DMS153 treated with DMSO at 0.1 percent for 48 hours (cell line): ENCODE results near the gene LINC01488.

Experiments
- DNase-seq: peaks from one replicate; lab custom pipeline; 2025; ENCODE audit not compliant: unreplicated experiment; lab: John Stamatoyannopoulos, UW

Gene LINC01488

GRCh38 chr11:69476509-69476961 is 4.9 kb upstream of the LINC01488 start:
- DNase-seq = no peak

- DNase-seq = no peak
These were observed 4.4 kb upstream of the LINC01488 start for GRCh38 chr11:69477086-69477485.

- no peak for DNase-seq
These were observed 1.7 kb upstream of the LINC01488 start for GRCh38 chr11:69479591-69480271.

- no peak for DNase-seq
These were observed 693 bp upstream of the LINC01488 start for GRCh38 chr11:69480547-69481392.

- no peak for DNase-seq
These were observed 859 bp downstream of the LINC01488 start for GRCh38 chr11:69482322-69482721.

GRCh38 chr11:69483170-69483569 is 1.7 kb downstream of the LINC01488 start:
- no peak for DNase-seq

- no peak for DNase-seq
These were observed 2.4 kb downstream of the LINC01488 start for GRCh38 chr11:69483691-69484426.

- DNase-seq = no peak
These were observed 3.2 kb downstream of the LINC01488 start for GRCh38 chr11:69484427-69485259.

GRCh38 chr11:69485337-69486041 is 4.0 kb downstream of the LINC01488 start:
- no peak for DNase-seq

- no peak for DNase-seq
These were observed 4.8 kb downstream of the LINC01488 start for GRCh38 chr11:69486056-69486772.

GRCh38 chr11:69486773-69487291 is 5.4 kb downstream of the LINC01488 start:
- no peak for DNase-seq

- no peak for DNase-seq
These were observed 5.9 kb downstream of the LINC01488 start for GRCh38 chr11:69487391-69487790.

GRCh38 chr11:69487849-69488542 is 6.5 kb downstream of the LINC01488 start:
- DNase-seq = no peak

GRCh38 chr11:69488543-69488940 is 7.1 kb downstream of the LINC01488 start:
- no peak for DNase-seq

- DNase-seq = no peak
These were observed 7.7 kb downstream of the LINC01488 start for GRCh38 chr11:69489031-69489745.

- no peak for DNase-seq
These were observed 8.4 kb downstream of the LINC01488 start for GRCh38 chr11:69489746-69490365.

- DNase-seq = no peak
These were observed 9.1 kb downstream of the LINC01488 start for GRCh38 chr11:69490516-69490915.
